Breast epithelium (tissue), 3 donors: ENCODE results near the gene CLEC9A.

ENCODE experiments used
- POLR2A ChIP-seq: fragments of 450-650 bp; IDR thresholded peaks from one replicate; pipeline ENCODE4 v1.6.1; 2016; ENCODE audit warnings: antibody characterized with exemption, mild to moderate bottlenecking, moderate library complexity
- POLR2AphosphoS5 ChIP-seq, 3 donors: sonication (generic); formaldehyde crosslinking; IDR thresholded peaks; one replicate each; pipeline ENCODE4 v1.6.1; 2017; ENCODE audit warnings: antibody characterized with exemption in 3 of 3
- TF ChIP-seq, protein P1 (sequence below), 3 donors: fragments of 450-650 bp; IDR thresholded peaks; one replicate each; pipeline ENCODE4 v1.5.1; 2016 to 2017; ENCODE audit warnings: antibody characterized with exemption in 3 of 3, mild to moderate bottlenecking in 3 of 3, moderate library complexity in 3 of 3

DNA sequence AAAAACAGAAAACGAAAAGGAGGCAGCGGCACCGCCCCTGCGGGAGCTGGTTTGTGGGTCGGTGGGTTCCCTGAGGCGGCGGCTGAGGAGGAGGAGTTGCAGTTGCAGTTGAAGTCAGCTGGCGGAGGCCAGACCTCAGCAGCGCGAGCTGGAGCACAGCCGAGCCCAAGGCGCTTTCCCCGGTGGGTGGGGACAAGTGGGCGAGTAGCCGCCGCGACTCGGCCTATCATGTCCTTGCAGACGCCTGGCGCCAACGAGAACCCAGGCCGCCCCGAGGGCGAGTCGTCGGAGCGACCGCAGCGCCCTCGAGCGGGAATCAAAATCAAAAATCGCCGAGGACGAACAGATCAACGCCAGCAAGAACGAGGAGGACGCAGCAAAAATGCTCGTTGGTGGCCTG is 81.0 kb downstream of the CLEC9A start:
- TF ChIP-seq, protein P1, sequence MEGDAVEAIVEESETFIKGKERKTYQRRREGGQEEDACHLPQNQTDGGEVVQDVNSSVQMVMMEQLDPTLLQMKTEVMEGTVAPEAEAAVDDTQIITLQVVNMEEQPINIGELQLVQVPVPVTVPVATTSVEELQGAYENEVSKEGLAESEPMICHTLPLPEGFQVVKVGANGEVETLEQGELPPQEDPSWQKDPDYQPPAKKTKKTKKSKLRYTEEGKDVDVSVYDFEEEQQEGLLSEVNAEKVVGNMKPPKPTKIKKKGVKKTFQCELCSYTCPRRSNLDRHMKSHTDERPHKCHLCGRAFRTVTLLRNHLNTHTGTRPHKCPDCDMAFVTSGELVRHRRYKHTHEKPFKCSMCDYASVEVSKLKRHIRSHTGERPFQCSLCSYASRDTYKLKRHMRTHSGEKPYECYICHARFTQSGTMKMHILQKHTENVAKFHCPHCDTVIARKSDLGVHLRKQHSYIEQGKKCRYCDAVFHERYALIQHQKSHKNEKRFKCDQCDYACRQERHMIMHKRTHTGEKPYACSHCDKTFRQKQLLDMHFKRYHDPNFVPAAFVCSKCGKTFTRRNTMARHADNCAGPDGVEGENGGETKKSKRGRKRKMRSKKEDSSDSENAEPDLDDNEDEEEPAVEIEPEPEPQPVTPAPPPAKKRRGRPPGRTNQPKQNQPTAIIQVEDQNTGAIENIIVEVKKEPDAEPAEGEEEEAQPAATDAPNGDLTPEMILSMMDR (IDR thresholded peaks at IDR 0.05) = no peak
- TF ChIP-seq POLR2AphosphoS5 (IDR thresholded peaks at IDR 0.05) (no peak), POLR2A (no peak)
